Hematopoietic multipotent progenitor cell treated with erythropoietin and hydrocortisone succinate and interleukin-3 and kit ligand, for 8 days (in vitro differentiated cells): ENCODE data around the gene MED12L.
"Not testable (repeated sequence)": the region's sequence is repeated elsewhere in the genome, so short reads cannot be mapped to it uniquely, and the experiment has no call there.

Experiments
- DNase-seq: peaks from one replicate; pipeline ENCODE4 v3.0.0-alpha.2; 2015

The MED12L gene

GRCh38 chr3:151386056-151386455, 300.6 kb downstream of the MED12L start:
- no peak for DNase-seq

GRCh38 chr3:151387432-151387831, 302.0 kb downstream of the MED12L start:
- DNase-seq = no peak

- DNase-seq = no peak
Measured at GRCh38 chr3:151387842-151388241, 302.4 kb downstream of the MED12L start.

- DNase-seq = no peak
Measured at GRCh38 chr3:151391720-151392119, 306.3 kb downstream of the MED12L start.

- not testable (repeated sequence) for DNase-seq
Measured at GRCh38 chr3:151392191-151392590, 306.7 kb downstream of the MED12L start.

- DNase-seq = no peak
Measured at GRCh38 chr3:151393146-151393830, 307.8 kb downstream of the MED12L start.

GRCh38 chr3:151393941-151394340, 308.5 kb downstream of the MED12L start:
- no peak for DNase-seq

GRCh38 chr3:151394611-151395010, 309.1 kb downstream of the MED12L start:
- no peak for DNase-seq

GRCh38 chr3:151395806-151396205, 310.3 kb downstream of the MED12L start:
- no peak for DNase-seq

- DNase-seq = no peak
Measured at GRCh38 chr3:151398895-151399294, 313.4 kb downstream of the MED12L start.

- no peak for DNase-seq
Measured at GRCh38 chr3:151400341-151400740, 314.9 kb downstream of the MED12L start.

- no peak for DNase-seq
Measured at GRCh38 chr3:151402349-151402748, 316.9 kb downstream of the MED12L start.

GRCh38 chr3:151403246-151403645, 317.8 kb downstream of the MED12L start:
- DNase-seq = no peak

- no peak for DNase-seq
Measured at GRCh38 chr3:151404316-151404715, 318.9 kb downstream of the MED12L start.

GRCh38 chr3:151407928-151408327, 322.5 kb downstream of the MED12L start:
- no peak for DNase-seq

- no peak for DNase-seq
Measured at GRCh38 chr3:151410891-151411559, 325.6 kb downstream of the MED12L start.

- no peak for DNase-seq
Measured at GRCh38 chr3:151412989-151413388, 327.5 kb downstream of the MED12L start.

- no peak for DNase-seq
Measured at GRCh38 chr3:151415289-151415688, 329.8 kb downstream of the MED12L start.

GRCh38 chr3:151419806-151420205, 334.3 kb downstream of the MED12L start:
- DNase-seq = no peak

GRCh38 chr3:151421938-151422337, 336.5 kb downstream of the MED12L start:
- no peak for DNase-seq

GRCh38 chr3:151423091-151423490, 337.6 kb downstream of the MED12L start:
- no peak for DNase-seq

GRCh38 chr3:151425627-151426340, 340.3 kb downstream of the MED12L start:
- DNase-seq = peak; percentile 10

- DNase-seq = no peak
Measured at GRCh38 chr3:151426341-151426657, 340.8 kb downstream of the MED12L start.

GRCh38 chr3:151428386-151428785, 342.9 kb downstream of the MED12L start:
- DNase-seq = no peak
